HG03565 (cell line): Measurements from ENCODE around the gene TRAPPC2L.

Experiments used
- ATAC-seq: cut with Tn5 transposase; IDR thresholded peaks from one replicate; pipeline ENCODE4 v1.9.1; 2021; ENCODE audit warnings: mild to moderate bottlenecking, moderate library complexity; ENCODE audit not compliant: unreplicated experiment

TRAPPC2L gene

GRCh38 chr16:88905563-88905962 lies 48.6 kb downstream of the TRAPPC2L start:
- no peak for ATAC-seq

- ATAC-seq = no peak
Observed at GRCh38 chr16:88906020-88906419, 49.1 kb downstream of the TRAPPC2L start.

- ATAC-seq = no peak
Observed at GRCh38 chr16:88906535-88907105, 49.7 kb downstream of the TRAPPC2L start.

- no peak for ATAC-seq
Observed at GRCh38 chr16:88907768-88908167, 50.8 kb downstream of the TRAPPC2L start.

GRCh38 chr16:88908307-88908706 lies 51.4 kb downstream of the TRAPPC2L start:
- no peak for ATAC-seq

GRCh38 chr16:88909431-88910210 lies 52.7 kb downstream of the TRAPPC2L start:
- no peak for ATAC-seq

- no peak for ATAC-seq
Observed at GRCh38 chr16:88910284-88911135, 53.6 kb downstream of the TRAPPC2L start.

GRCh38 chr16:88911136-88911945 lies 54.4 kb downstream of the TRAPPC2L start:
- ATAC-seq = no peak

- no peak for ATAC-seq
Observed at GRCh38 chr16:88911946-88912310, 55.0 kb downstream of the TRAPPC2L start.
